PC-3 (cell line): ENCODE results near the gene SRGAP1.

ENCODE experiments used
- CTCF ChIP-seq: fragments of 300-600 bp; sonication (generic); conservative IDR thresholded peaks from 2 replicates; pipeline ENCODE4 v1.5.1; 2017; ENCODE audit warnings: antibody characterized with exemption, low read depth, mild to moderate bottlenecking, low read length
- EZH2 ChIP-seq: fragments of 300-600 bp; sonication (generic); IDR thresholded peaks from one replicate; pipeline ENCODE4 v1.6.1; 2017; ENCODE audit warnings: antibody characterized with exemption, mild to moderate bottlenecking, low read length; ENCODE audit not compliant: unreplicated experiment
- EZH2phosphoT487 ChIP-seq: fragments of 300-600 bp; sonication (generic); IDR thresholded peaks from 2 replicates; pipeline ENCODE4 v1.6.1; 2018; ENCODE audit warnings: mild to moderate bottlenecking, antibody characterized with exemption, low read length, borderline replicate concordance

- no peak for TF ChIP-seq CTCF
- no peak for TF ChIP-seq EZH2phosphoT487
- TF ChIP-seq EZH2 = no peak
Measured at GRCh38 chr12:63958876-63959580, 114.5 kb downstream of the SRGAP1 start.
